Measurements from ENCODE around the gene SMIM35.

DNA sequence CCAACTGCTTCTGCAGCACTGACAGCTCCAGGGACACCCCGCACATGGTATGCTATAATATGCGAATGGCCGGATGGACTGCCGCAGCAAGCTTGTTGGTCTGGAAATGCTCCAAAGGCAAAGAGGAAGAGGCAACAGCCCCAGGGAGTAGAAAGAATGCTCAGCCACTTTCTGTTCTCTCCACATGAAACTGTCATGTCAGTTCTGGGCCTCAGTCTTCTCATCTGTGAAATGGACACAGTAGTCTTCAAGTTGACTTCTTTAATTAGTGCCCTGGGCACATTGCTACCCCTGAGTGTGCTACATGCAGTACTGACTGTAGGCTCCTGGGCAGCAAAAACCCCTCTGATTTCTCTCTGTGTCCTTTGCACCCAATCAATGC, 80.6 kb downstream of the SMIM35 start:
- TF ChIP-seq, protein P1, sequence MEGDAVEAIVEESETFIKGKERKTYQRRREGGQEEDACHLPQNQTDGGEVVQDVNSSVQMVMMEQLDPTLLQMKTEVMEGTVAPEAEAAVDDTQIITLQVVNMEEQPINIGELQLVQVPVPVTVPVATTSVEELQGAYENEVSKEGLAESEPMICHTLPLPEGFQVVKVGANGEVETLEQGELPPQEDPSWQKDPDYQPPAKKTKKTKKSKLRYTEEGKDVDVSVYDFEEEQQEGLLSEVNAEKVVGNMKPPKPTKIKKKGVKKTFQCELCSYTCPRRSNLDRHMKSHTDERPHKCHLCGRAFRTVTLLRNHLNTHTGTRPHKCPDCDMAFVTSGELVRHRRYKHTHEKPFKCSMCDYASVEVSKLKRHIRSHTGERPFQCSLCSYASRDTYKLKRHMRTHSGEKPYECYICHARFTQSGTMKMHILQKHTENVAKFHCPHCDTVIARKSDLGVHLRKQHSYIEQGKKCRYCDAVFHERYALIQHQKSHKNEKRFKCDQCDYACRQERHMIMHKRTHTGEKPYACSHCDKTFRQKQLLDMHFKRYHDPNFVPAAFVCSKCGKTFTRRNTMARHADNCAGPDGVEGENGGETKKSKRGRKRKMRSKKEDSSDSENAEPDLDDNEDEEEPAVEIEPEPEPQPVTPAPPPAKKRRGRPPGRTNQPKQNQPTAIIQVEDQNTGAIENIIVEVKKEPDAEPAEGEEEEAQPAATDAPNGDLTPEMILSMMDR (conservative IDR thresholded peaks at IDR 0.05; ENCODE audit: low read depth, low read length): no peak
- TF ChIP-seq EZH2 (IDR thresholded peaks at IDR 0.05; ENCODE audit: low read length, unreplicated experiment): no peak

Measured in PC-3 (cell line).